Natural killer cell treated with Interleukin-12 subunit alpha and Interleukin-12 subunit beta and Interleukin-15 and Interleukin-18, amount 100 ng/mL, for 72 hours (primary cell): ENCODE measurements around the gene FCRL6. TPM values are rescaled to one million over a fixed set of nuclear protein-coding genes. Genes with fewer than 3 reads are reported as not detected.

Source experiments
- ATAC-seq, 2 donors: fragments of 150-1000 bp; cut with Tn5 transposase in 1 of 2; sonication (Bioruptor Pico), chemical (Tn5 transposase) in 1 of 2; 2 replicates each; pipeline ENCODE4 v1.10.0; 2021
- DNase-seq: peaks from one replicate; pipeline ENCODE4 v3.0.0; 2022; ENCODE audit warnings: low spot score
- H3K27ac Mint-ChIP-seq, 2 donors: 1 replicate in 1 of 2; 2 replicates in 1 of 2; pipeline ENCODE4 v1.8.0; 2022; ENCODE audit warnings: mixed read lengths in 2 of 2, mild to moderate bottlenecking in 1 of 2, moderate library complexity in 1 of 2
- H3K27me3 Mint-ChIP-seq, 2 donors: 1 replicate in 1 of 2; 2 replicates in 1 of 2; pipeline ENCODE4 v1.8.0; 2022; ENCODE audit warnings: mixed read lengths in 2 of 2
- H3K36me3 Mint-ChIP-seq: one replicate; pipeline ENCODE4 v1.8.0; 2022; ENCODE audit warnings: mixed read lengths
- H3K4me1 Mint-ChIP-seq, 2 donors: 1 replicate in 1 of 2; 2 replicates in 1 of 2; pipeline ENCODE4 v1.8.0; 2022; ENCODE audit warnings: low read depth in 2 of 2, mixed read lengths in 2 of 2, mild to moderate bottlenecking in 1 of 2
- H3K4me3 Mint-ChIP-seq: one replicate; pipeline ENCODE4 v1.8.0; 2022; ENCODE audit warnings: mixed read lengths
- H3K9me3 Mint-ChIP-seq: 2 replicates; pipeline ENCODE4 v1.8.0; 2022; ENCODE audit warnings: mixed read lengths
- total RNA-seq, 2 donors: library from RNA; stranded (reverse); gene quantifications; one replicate each; pipeline ENCODE4 v1.2.3, GENCODE V29; 2022

Gene FCRL6
- total RNA-seq, 2 donors from 2014 or later: 0.81 TPM; not detected in 1

- Mint-ChIP-seq H3K4me1 (peaks cover 36 to 37% of the 10 kb centered on the region in 2 donors), H3K9me3 (no peaks in the 10 kb centered on the region), H3K27ac (no peak overlapping the region)
Measured at GRCh38 chr1:159831412-159832141, 29.4 kb downstream of the FCRL6 start.

GRCh38 chr1:159832309-159832708 lies 30.1 kb downstream of the FCRL6 start:
- peaks cover 15% of the 10 kb centered on the region for H3K36me3 Mint-ChIP-seq
- DNase-seq: no peak
- H3K27ac Mint-ChIP-seq: no peak overlapping the region
- no peaks in the 10 kb centered on the region for H3K9me3 Mint-ChIP-seq
- ATAC-seq: no peak
- peaks cover 8 to 26% of the 10 kb centered on the region in 2 donors for H3K27me3 Mint-ChIP-seq
- no peak overlapping the region for H3K4me3 Mint-ChIP-seq
- H3K4me1 Mint-ChIP-seq: peaks cover 30 to 31% of the 10 kb centered on the region in 2 donors

More at GRCh38 chr1:159831412-159832141, 29.4 kb downstream of the FCRL6 start:
- Mint-ChIP-seq H3K27me3 (peaks cover 8 to 24% of the 10 kb centered on the region in 2 donors), H3K4me3 (no peak overlapping the region), H3K36me3 (peaks cover 15% of the 10 kb centered on the region)
- ATAC-seq (no peak), DNase-seq (no peak)

GRCh38 chr1:159835356-159835755 lies 33.2 kb downstream of the FCRL6 start:
- H3K36me3 Mint-ChIP-seq: peaks cover 5% of the 10 kb centered on the region
- DNase-seq (no peak), ATAC-seq (no peak)
- no peak overlapping the region for H3K27ac Mint-ChIP-seq
- peaks cover 5 to 11% of the 10 kb centered on the region in 2 donors for H3K4me1 Mint-ChIP-seq
- H3K4me3 Mint-ChIP-seq: no peak overlapping the region
- no peaks in the 10 kb centered on the region for H3K9me3 Mint-ChIP-seq
- peaks cover 0 to 21% of the 10 kb centered on the region in 2 donors for H3K27me3 Mint-ChIP-seq

GRCh38 chr1:159835862-159836525 lies 33.8 kb downstream of the FCRL6 start:
- peaks cover 0 to 20% of the 10 kb centered on the region in 2 donors for H3K27me3 Mint-ChIP-seq
- DNase-seq (no peak), ATAC-seq (no peak)
- no peak overlapping the region for H3K4me3 Mint-ChIP-seq
- H3K9me3 Mint-ChIP-seq: no peaks in the 10 kb centered on the region
- no peak overlapping the region for H3K27ac Mint-ChIP-seq
- peaks cover 4 to 10% of the 10 kb centered on the region in 2 donors for H3K4me1 Mint-ChIP-seq
- H3K36me3 Mint-ChIP-seq: peaks cover 5% of the 10 kb centered on the region

- Mint-ChIP-seq H3K36me3 (peaks cover 2% of the 10 kb centered on the region), H3K27me3 (peaks cover 11 to 15% of the 10 kb centered on the region in 2 donors), H3K4me3 (no peak overlapping the region), H3K4me1 (peaks cover 4 to 12% of the 10 kb centered on the region in 2 donors), H3K9me3 (no peaks in the 10 kb centered on the region), H3K27ac (no peak overlapping the region)
- no peak for DNase-seq
- no peak for ATAC-seq
Measured at GRCh38 chr1:159838715-159839114, 36.6 kb downstream of the FCRL6 start.

GRCh38 chr1:159839116-159839849 lies 37.1 kb downstream of the FCRL6 start:
- Mint-ChIP-seq H3K9me3 (no peaks in the 10 kb centered on the region), H3K36me3 (no peaks in the 10 kb centered on the region), H3K27ac (no peak overlapping the region), H3K4me1 (peaks cover 4 to 12% of the 10 kb centered on the region in 2 donors), H3K27me3 (peaks cover 16 to 17% of the 10 kb centered on the region in 2 donors), H3K4me3 (no peak overlapping the region)
- ATAC-seq (no peak), DNase-seq (no peak)

- DNase-seq (no peak), ATAC-seq (no peak)
- H3K4me1 Mint-ChIP-seq: peaks cover 4 to 13% of the 10 kb centered on the region in 2 donors
- no peak overlapping the region for H3K4me3 Mint-ChIP-seq
- no peaks in the 10 kb centered on the region for H3K36me3 Mint-ChIP-seq
- H3K27ac Mint-ChIP-seq: no peak overlapping the region
- H3K9me3 Mint-ChIP-seq: no peaks in the 10 kb centered on the region
- H3K27me3 Mint-ChIP-seq: peaks cover 24 to 26% of the 10 kb centered on the region in 2 donors
Measured at GRCh38 chr1:159841749-159842148, 39.6 kb downstream of the FCRL6 start.

GRCh38 chr1:159843459-159843858 lies 41.3 kb downstream of the FCRL6 start:
- Mint-ChIP-seq H3K4me1 (peaks cover 4 to 15% of the 10 kb centered on the region in 2 donors), H3K27ac (no peak overlapping the region), H3K9me3 (no peaks in the 10 kb centered on the region), H3K4me3 (no peak overlapping the region), H3K27me3 (peaks cover 24 to 28% of the 10 kb centered on the region in 2 donors), H3K36me3 (no peaks in the 10 kb centered on the region)
- ATAC-seq (no peak), DNase-seq (no peak)

GRCh38 chr1:159845751-159846629 lies 43.8 kb downstream of the FCRL6 start:
- no peaks in the 10 kb centered on the region for H3K9me3 Mint-ChIP-seq
- H3K36me3 Mint-ChIP-seq: no peaks in the 10 kb centered on the region
- no peak for ATAC-seq
- no peak overlapping the region for H3K4me3 Mint-ChIP-seq
- peaks cover 24 to 28% of the 10 kb centered on the region in 2 donors for H3K27me3 Mint-ChIP-seq
- peaks cover 0 to 16% of the 10 kb centered on the region in 2 donors for H3K4me1 Mint-ChIP-seq
- H3K27ac Mint-ChIP-seq: no peak overlapping the region
- DNase-seq: no peak

GRCh38 chr1:159847231-159847630 lies 45.1 kb downstream of the FCRL6 start:
- H3K27ac Mint-ChIP-seq: no peak overlapping the region
- DNase-seq: no peak
- H3K27me3 Mint-ChIP-seq: peaks cover 15 to 22% of the 10 kb centered on the region in 2 donors
- no peaks in the 10 kb centered on the region for H3K36me3 Mint-ChIP-seq
- no peak overlapping the region for H3K4me3 Mint-ChIP-seq
- no peak for ATAC-seq
- H3K9me3 Mint-ChIP-seq: no peaks in the 10 kb centered on the region
- peaks cover 0 to 10% of the 10 kb centered on the region in 2 donors for H3K4me1 Mint-ChIP-seq

- Mint-ChIP-seq H3K4me1 (peaks cover 0 to 10% of the 10 kb centered on the region in 2 donors), H3K36me3 (no peaks in the 10 kb centered on the region), H3K27ac (no peak overlapping the region), H3K4me3 (no peak overlapping the region), H3K9me3 (no peaks in the 10 kb centered on the region), H3K27me3 (peaks cover 15 to 21% of the 10 kb centered on the region in 2 donors)
- no peak for DNase-seq
- ATAC-seq: no peak
Measured at GRCh38 chr1:159848326-159848725, 46.2 kb downstream of the FCRL6 start.

- H3K4me1 Mint-ChIP-seq: peaks cover 7 to 16% of the 10 kb centered on the region in 2 donors
- H3K9me3 Mint-ChIP-seq: no peaks in the 10 kb centered on the region
- no peak overlapping the region for H3K4me3 Mint-ChIP-seq
- ATAC-seq: no peak
- H3K27ac Mint-ChIP-seq: no peak overlapping the region
- no peaks in the 10 kb centered on the region for H3K36me3 Mint-ChIP-seq
- peaks cover 2 to 11% of the 10 kb centered on the region in 2 donors for H3K27me3 Mint-ChIP-seq
- DNase-seq: no peak
Measured at GRCh38 chr1:159849626-159850366, 47.6 kb downstream of the FCRL6 start.
